Astrocyte of the spinal cord (primary cell): ENCODE data around the gene UMODL1.
"Not testable (repeated sequence)": the region's sequence is repeated elsewhere in the genome, so short reads cannot be mapped to it uniquely, and the experiment has no call there.

ENCODE experiments used
- DNase-seq: peaks from one replicate; pipeline ENCODE4 v3.0.0; 2011; ENCODE audit warnings: low read depth, low spot score
- H3K4me3 ChIP-seq: 2 replicates; pipeline ENCODE4 v1.5.1; 2011; ENCODE audit warnings: low read depth, mild to moderate bottlenecking, low read length, moderate library complexity
- in situ Hi-C: cut with HindIII; loops from 2 replicates; pipeline ENCODE4 v1.10.0; 2017; ENCODE audit warnings: low sequenced_read_pairs
- TF ChIP-seq, protein P1 (sequence below): IDR thresholded peaks from 2 replicates; pipeline ENCODE4 v1.5.1; 2012; ENCODE audit warnings: low read depth, mild to moderate bottlenecking, low read length, inconsistent platforms

Gene UMODL1

DNA sequence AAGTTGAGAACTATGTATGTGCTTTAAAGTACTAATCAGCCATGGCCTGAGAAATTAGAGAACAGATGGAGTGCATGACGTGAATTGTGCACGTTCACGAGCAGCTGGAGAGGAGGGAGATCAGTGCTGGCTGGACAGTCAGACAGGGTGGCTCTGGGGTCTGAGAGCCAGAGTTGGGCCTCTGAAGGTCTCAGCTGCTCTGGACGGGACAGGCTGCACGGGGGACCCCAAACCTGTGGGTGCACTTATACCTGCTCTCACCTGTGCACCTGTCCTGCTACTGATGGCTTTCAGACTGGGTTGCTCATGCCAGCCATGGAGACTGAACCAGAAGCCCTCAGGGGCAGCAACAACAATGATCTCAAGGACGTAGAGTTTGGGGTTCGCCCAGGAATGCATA lies 43.5 kb downstream of the UMODL1 start:
- no peak overlapping the region for H3K4me3 ChIP-seq

DNA sequence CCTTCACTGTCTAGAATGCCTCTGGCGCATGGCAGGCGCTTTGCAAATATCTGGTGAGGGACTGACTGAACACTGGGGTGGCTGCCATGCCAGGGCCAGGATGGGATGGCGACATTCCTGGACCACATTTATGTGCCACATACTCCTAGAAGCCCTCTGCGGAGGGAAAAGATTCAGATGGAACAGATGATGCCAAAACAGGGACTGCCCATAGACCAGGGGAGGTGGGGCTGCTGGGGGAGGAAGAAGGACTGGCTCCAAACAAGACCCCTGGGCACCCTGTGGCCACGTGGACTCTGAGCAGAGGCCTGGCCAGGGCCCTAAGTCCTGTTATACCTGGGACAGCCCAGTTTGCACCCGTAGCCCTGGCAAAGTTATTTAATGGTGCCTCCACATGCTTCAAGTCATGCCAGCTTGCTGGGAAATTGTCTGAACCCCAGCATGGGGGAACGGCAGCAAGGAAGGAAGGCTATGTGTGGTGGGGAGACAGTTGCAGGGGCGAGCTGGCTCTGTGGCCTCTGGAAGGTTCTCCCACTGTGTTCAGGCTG lies 44.1 kb downstream of the UMODL1 start:
- H3K4me3 ChIP-seq = no peak overlapping the region
- TF ChIP-seq, protein P1, sequence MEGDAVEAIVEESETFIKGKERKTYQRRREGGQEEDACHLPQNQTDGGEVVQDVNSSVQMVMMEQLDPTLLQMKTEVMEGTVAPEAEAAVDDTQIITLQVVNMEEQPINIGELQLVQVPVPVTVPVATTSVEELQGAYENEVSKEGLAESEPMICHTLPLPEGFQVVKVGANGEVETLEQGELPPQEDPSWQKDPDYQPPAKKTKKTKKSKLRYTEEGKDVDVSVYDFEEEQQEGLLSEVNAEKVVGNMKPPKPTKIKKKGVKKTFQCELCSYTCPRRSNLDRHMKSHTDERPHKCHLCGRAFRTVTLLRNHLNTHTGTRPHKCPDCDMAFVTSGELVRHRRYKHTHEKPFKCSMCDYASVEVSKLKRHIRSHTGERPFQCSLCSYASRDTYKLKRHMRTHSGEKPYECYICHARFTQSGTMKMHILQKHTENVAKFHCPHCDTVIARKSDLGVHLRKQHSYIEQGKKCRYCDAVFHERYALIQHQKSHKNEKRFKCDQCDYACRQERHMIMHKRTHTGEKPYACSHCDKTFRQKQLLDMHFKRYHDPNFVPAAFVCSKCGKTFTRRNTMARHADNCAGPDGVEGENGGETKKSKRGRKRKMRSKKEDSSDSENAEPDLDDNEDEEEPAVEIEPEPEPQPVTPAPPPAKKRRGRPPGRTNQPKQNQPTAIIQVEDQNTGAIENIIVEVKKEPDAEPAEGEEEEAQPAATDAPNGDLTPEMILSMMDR = no peak
- no peak for DNase-seq
- in situ Hi-C loops = no loop called here

More for the DNA sequence above, 43.5 kb downstream of the UMODL1 start:
- TF ChIP-seq, protein P1 = no peak
- no peak for DNase-seq
- in situ Hi-C loops = no loop called here

DNA sequence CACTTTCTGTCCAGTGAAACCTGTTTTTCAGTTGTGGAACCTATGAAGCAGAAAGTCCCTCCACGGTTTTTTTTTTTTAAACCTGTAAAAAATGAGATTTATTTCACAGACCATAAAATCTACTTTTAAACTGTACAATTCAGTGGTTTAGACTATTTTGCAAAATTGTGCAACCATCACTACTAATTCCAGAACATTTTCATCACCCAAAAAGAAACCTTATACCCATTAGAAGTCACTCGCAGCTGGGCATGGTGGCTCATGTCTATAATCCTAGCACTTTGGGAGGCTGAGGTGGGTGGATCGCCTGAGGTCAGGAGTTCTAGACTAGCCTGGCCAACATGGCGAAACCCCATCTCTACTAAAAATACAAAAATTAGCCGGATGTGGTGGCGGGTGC lies 45.4 kb downstream of the UMODL1 start:
- DNase-seq, in situ Hi-C loops, H3K4me3 ChIP-seq: not testable (repeated sequence)

DNA sequence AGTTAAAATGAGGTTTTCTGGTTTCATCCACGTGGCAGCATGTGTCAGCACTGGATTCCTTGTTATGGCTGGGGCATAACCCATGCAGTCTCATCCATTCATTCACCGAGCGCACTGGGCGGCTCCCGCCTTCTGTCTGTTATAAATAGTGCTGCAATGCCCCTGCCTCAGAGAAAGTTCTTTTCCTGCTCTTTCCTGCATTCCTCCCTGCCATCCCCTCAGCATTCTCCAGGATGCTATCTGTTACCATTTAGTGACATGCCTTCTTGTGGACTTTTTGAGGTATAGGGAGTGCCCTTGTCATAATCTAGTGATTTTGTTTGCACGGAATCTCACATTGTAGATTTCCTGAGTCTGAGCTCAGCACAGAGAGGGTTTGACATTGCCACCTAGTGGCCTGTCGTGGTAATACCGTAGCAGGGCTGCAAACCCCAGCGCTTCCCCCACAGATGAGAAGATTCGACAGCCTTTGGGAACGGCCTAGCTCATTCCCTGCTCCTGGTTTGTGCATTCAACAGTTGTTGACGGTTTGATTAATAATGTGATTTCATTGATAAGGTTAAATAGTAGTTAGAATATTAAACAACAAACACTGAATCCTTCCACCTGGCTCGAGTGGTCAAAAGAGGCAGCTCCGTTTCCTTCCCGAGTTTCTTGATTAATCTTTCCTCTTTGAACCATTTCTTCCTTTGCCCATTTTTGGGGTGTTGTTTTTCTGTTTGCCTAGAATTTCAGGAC lies 46.3 kb downstream of the UMODL1 start:
- DNase-seq = peak; percentile 77
- peak overlapping the region; percentile 8 for H3K4me3 ChIP-seq
- TF ChIP-seq, protein P1 = peak; percentile 90
- in situ Hi-C loops = no loop called here

DNA sequence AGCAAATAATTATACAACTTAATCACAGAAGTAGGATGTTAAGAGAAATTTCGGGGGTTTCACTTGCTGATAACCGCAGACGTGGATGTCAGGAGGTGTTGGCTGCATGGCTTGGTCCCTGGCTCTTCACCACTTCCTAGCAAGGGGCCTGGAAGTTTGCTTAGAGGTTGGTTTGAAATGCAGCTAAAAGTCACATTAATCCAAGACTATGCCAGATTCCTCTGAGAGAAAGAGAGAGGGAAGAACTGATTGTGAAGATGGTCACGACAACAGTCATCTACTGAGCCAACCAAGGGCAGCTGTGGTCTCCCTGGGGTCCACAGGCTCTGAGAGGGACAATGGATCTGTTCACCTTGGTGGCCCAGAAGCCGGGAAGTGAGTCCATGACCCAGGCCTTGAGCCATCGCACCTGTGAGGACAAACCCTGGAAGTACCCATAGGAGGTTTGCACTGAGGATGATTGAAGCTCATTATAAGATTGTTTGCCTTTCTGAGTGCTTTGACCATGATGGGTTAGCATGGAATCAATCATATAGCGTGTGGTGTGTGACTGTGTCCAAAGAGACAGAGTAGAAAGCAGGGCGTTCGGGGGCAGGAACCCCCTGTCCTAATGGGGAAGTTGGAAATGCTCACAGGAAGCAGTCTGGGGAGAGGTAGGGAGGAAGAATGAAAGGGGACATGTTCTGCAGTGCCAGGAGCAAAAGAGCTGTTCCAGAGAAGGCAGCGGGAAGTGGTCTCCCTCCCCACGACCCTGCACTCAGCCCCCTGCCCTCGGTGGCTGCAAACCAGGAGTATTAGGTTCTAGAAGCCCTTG lies 47.1 kb downstream of the UMODL1 start:
- H3K4me3 ChIP-seq = no peak overlapping the region
- in situ Hi-C loops = no loop called here
- TF ChIP-seq, protein P1 = no peak
- no peak for DNase-seq

DNA sequence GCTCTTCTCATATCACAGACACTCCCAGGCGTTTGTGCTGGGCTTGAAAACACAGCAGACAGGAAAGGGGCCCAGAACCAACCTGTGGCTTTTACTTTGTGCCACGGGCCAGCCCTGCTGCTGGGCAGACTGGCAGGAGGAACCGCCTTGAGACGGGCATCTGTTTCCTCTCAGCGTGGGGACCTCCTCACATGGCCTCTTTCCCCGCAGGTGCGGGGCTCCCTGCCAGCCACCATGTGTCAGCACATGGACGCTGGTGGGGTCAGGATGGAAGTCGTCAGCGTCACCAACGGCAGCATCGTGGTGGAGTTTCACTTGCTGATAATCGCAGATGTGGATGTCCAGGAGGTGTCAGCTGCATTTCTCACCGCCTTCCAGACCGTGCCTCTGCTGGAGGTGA lies 47.8 kb downstream of the UMODL1 start:
- DNase-seq = no peak
- TF ChIP-seq, protein P1 = no peak
- no peak overlapping the region for H3K4me3 ChIP-seq
- in situ Hi-C loops = no loop called here
